Upper lobe of left lung (tissue), 4 donors: ENCODE measurements around the gene CMIP.

Source experiments
- EP300 ChIP-seq, 4 donors: sonication (generic); formaldehyde crosslinking; IDR thresholded peaks; one replicate each; pipeline ENCODE4 v1.5.1; 2017; ENCODE audit warnings: antibody characterized with exemption in 4 of 4, control low read depth in 2 of 4
- POLR2A ChIP-seq, 4 donors: fragments of 450-650 bp; IDR thresholded peaks; one replicate each; pipeline ENCODE4 v1.5.1; 2016 to 2017; ENCODE audit warnings: antibody characterized with exemption in 4 of 4, mild to moderate bottlenecking in 2 of 4
- POLR2AphosphoS5 ChIP-seq, 2 donors: sonication (generic); formaldehyde crosslinking; IDR thresholded peaks; one replicate each; pipeline ENCODE4 v1.5.1; 2017; ENCODE audit warnings: antibody characterized with exemption in 2 of 2
- TF ChIP-seq, protein P1 (sequence below), 6 experiments: fragments of 450-650 bp in 4 of 6; fragments of 200-600 bp in 2 of 6; sonication (generic) in 2 of 6; IDR thresholded peaks; one replicate each; pipeline ENCODE4 v1.5.1; 2016 to 2019; ENCODE audit warnings: antibody characterized with exemption in 6 of 6

DNA sequence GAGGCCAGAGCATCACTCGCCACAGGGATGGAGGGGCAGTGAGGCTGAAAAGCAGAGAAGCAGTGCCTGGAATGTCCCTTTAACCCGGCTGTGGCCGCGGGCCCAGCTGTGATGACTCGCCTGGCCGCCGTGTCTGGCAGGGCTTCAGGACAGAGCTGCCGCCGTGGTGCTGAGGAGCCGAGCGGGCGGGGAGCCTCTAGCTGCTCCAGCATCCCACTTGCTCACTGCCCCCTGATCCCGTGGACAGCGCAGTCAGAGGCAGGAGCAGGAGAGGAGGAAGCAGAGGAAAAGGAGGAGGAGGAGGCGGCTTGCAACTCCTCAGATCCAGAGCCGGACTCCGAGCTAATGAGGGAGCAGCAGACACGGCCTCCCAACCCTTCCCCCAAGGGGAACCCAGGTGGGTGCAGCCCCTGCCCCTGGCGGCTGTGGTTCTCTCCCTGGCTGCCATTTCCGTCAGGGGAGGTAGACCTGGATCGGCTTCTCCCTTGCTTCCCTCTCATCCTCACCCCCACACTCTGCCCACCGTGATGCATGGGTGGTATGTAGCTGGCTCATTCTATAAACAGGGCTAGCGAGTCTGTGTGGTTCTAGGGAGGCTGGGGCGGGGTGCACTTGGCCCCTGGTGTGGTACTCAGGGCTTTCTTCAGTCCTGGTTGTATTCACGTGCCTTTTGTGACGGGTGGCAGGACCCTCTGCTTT lies 165.7 kb downstream of the CMIP start:
- TF ChIP-seq, protein P1, sequence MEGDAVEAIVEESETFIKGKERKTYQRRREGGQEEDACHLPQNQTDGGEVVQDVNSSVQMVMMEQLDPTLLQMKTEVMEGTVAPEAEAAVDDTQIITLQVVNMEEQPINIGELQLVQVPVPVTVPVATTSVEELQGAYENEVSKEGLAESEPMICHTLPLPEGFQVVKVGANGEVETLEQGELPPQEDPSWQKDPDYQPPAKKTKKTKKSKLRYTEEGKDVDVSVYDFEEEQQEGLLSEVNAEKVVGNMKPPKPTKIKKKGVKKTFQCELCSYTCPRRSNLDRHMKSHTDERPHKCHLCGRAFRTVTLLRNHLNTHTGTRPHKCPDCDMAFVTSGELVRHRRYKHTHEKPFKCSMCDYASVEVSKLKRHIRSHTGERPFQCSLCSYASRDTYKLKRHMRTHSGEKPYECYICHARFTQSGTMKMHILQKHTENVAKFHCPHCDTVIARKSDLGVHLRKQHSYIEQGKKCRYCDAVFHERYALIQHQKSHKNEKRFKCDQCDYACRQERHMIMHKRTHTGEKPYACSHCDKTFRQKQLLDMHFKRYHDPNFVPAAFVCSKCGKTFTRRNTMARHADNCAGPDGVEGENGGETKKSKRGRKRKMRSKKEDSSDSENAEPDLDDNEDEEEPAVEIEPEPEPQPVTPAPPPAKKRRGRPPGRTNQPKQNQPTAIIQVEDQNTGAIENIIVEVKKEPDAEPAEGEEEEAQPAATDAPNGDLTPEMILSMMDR (IDR thresholded peaks at IDR 0.05) = no peak
- TF ChIP-seq POLR2A (IDR thresholded peaks at IDR 0.05) (no peak), POLR2AphosphoS5 (IDR thresholded peaks at IDR 0.05) (peak; percentile 24 to 25), EP300 (IDR thresholded peaks at IDR 0.05) (no peak)
